ENCODE data around the gene CCDC127.
"Not testable (repeated sequence)": the region's sequence is repeated elsewhere in the genome, so short reads cannot be mapped to it uniquely, and the experiment has no call there.

CCDC127 gene

DNA sequence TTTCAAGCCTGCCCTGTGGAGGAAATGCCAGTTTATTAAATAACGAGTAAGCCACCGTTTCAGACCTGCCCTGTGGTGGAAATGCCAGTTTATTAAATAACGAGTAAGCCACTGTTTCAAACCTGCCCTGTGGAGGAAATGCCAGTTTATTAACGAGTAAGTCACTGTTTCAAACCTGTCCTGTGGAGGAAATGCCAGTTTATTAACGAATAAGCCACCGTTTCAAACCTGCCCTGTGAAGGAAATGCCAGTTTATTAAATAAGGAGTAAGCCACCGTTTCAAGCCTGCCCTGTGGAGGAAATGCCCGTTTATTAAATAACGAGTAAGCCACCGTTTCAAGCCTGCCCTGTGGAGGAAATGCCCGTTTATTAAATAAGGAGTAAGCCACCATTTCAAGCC is 34.0 kb upstream of the CCDC127 start:
- not testable (repeated sequence) for H3K4me1 ChIP-seq (ENCODE audit: control insufficient read depth, insufficient read depth, low read length); H3K9me3 ChIP-seq (ENCODE audit: control insufficient read depth in 2 of 2, low read length in 2 of 2); H3K9ac ChIP-seq (ENCODE audit: low read length in 2 of 2); H3K4me3 ChIP-seq (ENCODE audit: low read length in 2 of 2); H3K27me3 ChIP-seq (ENCODE audit: control insufficient read depth in 1 of 2, insufficient read depth in 2 of 2, low read length in 2 of 2); H3K27ac ChIP-seq (ENCODE audit: low read length)
- peaks cover 25 to 33% of the 10 kb centered on the region in 2 donors for H3K36me3 ChIP-seq (ENCODE audit: control insufficient read depth in 2 of 2, insufficient read depth in 2 of 2, low read length in 2 of 2)

DNA sequence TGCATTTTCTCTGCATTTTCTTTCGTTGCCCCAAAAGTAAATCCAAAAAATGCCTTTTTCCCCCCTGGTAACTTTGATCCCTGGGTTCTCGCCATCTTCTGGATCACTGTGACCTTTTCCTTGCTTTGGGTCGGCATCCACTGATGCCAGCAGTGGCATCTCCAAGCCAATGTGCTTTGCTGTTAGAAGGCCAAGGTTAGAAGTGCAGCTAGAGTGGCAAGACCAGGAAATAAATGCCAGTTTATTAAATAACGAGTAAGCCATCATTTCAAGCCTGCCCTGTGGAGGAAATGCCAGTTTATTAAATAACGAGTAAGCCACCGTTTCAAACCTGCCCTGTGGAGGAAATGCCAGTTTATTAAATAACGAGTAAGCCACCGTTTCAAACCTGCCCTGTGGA is 33.6 kb upstream of the CCDC127 start:
- H3K36me3 ChIP-seq (ENCODE audit: control insufficient read depth in 2 of 2, insufficient read depth in 2 of 2, low read length in 2 of 2): peaks cover 21 to 30% of the 10 kb centered on the region in 2 donors
- not testable (repeated sequence) for H3K27ac ChIP-seq (ENCODE audit: low read length); H3K4me3 ChIP-seq (ENCODE audit: low read length in 2 of 2); H3K27me3 ChIP-seq (ENCODE audit: control insufficient read depth in 1 of 2, insufficient read depth in 2 of 2, low read length in 2 of 2); H3K9me3 ChIP-seq (ENCODE audit: control insufficient read depth in 2 of 2, low read length in 2 of 2); H3K9ac ChIP-seq (ENCODE audit: low read length in 2 of 2); H3K4me1 ChIP-seq (ENCODE audit: control insufficient read depth, insufficient read depth, low read length)

GRCh38 chr5:251016-251415 is 33.1 kb upstream of the CCDC127 start:
- H3K9ac ChIP-seq (ENCODE audit: low read length in 2 of 2); H3K4me3 ChIP-seq (ENCODE audit: low read length in 2 of 2); H3K9me3 ChIP-seq (ENCODE audit: control insufficient read depth in 2 of 2, low read length in 2 of 2); H3K27ac ChIP-seq (ENCODE audit: low read length); H3K4me1 ChIP-seq (ENCODE audit: control insufficient read depth, insufficient read depth, low read length); H3K27me3 ChIP-seq (ENCODE audit: control insufficient read depth in 1 of 2, insufficient read depth in 2 of 2, low read length in 2 of 2): not testable (repeated sequence)
- H3K36me3 ChIP-seq (ENCODE audit: control insufficient read depth in 2 of 2, insufficient read depth in 2 of 2, low read length in 2 of 2): peaks cover 21 to 30% of the 10 kb centered on the region in 2 donors

- H3K4me3 ChIP-seq (ENCODE audit: low read length in 2 of 2); H3K4me1 ChIP-seq (ENCODE audit: control insufficient read depth, insufficient read depth, low read length); H3K27me3 ChIP-seq (ENCODE audit: control insufficient read depth in 1 of 2, insufficient read depth in 2 of 2, low read length in 2 of 2); H3K27ac ChIP-seq (ENCODE audit: low read length); H3K9me3 ChIP-seq (ENCODE audit: control insufficient read depth in 2 of 2, low read length in 2 of 2); H3K9ac ChIP-seq (ENCODE audit: low read length in 2 of 2): not testable (repeated sequence)
- peaks cover 21 to 29% of the 10 kb centered on the region in 2 donors for H3K36me3 ChIP-seq (ENCODE audit: control insufficient read depth in 2 of 2, insufficient read depth in 2 of 2, low read length in 2 of 2)
These were observed 32.4 kb upstream of the CCDC127 start for GRCh38 chr5:250396-250795.

DNA sequence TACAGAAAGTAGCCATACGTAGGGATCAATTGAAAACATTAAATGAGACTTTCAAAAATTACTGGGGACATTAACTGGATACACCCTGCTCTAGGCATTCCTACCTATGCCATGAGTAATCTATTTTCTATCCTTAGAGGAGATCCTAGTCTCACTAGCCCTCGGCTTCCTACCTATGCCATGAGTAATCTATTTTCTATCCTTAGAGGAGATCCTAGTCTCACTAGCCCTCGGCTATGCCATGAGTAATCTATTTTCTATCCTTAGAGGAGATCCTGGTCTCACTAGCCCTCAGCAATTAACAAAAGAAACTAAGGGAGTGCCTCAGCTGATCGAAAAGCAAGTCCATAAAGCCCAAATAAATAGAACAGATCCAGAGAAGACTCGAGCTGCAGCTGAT is 27.8 kb upstream of the CCDC127 start:
- H3K4me3 ChIP-seq (ENCODE audit: low read length in 2 of 2); H3K27ac ChIP-seq (ENCODE audit: low read length); H3K9ac ChIP-seq (ENCODE audit: low read length in 2 of 2); H3K4me1 ChIP-seq (ENCODE audit: control insufficient read depth, insufficient read depth, low read length); H3K9me3 ChIP-seq (ENCODE audit: control insufficient read depth in 2 of 2, low read length in 2 of 2); H3K27me3 ChIP-seq (ENCODE audit: control insufficient read depth in 1 of 2, insufficient read depth in 2 of 2, low read length in 2 of 2): not testable (repeated sequence)
- peaks cover 24 to 34% of the 10 kb centered on the region in 2 donors for H3K36me3 ChIP-seq (ENCODE audit: control insufficient read depth in 2 of 2, insufficient read depth in 2 of 2, low read length in 2 of 2)

DNA sequence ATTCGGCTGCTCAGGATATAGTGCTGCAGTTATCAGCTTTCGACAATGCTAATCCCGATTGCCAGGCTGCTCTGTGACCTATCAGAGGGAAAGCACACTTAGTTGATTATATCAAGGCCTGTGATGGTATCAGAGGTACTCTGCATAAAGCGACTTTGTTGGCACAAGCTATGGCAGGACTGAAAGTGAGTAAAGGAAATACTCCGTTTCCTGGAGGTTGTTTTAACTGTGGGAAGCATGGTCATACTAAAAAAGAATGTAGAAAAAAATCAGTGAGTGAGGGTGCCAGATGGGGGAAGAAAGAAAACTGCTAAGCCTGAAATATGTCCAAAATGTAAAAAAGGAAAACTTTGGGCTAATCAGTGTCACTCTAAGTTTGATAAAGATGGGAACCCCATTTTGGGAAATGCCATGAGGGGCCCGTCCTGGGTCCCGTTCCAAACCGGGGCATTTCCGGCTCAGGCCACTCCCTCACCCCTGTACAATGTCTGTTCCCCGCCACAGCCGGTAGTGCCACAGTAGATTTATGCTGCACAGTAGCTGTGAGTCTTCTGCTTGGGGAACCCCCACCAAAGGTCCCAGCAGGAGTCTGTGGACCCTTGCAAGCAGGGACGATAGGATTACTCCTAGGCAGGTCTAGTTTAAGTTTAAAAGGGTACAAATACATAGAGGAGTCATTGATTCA is 25.9 kb upstream of the CCDC127 start:
- H3K27me3 ChIP-seq (ENCODE audit: control insufficient read depth in 1 of 2, insufficient read depth in 2 of 2, low read length in 2 of 2); H3K9ac ChIP-seq (ENCODE audit: low read length in 2 of 2); H3K9me3 ChIP-seq (ENCODE audit: control insufficient read depth in 2 of 2, low read length in 2 of 2); H3K27ac ChIP-seq (ENCODE audit: low read length); H3K4me3 ChIP-seq (ENCODE audit: low read length in 2 of 2); H3K4me1 ChIP-seq (ENCODE audit: control insufficient read depth, insufficient read depth, low read length): not testable (repeated sequence)
- H3K36me3 ChIP-seq (ENCODE audit: control insufficient read depth in 2 of 2, insufficient read depth in 2 of 2, low read length in 2 of 2): peaks cover 22 to 36% of the 10 kb centered on the region in 2 donors

DNA sequence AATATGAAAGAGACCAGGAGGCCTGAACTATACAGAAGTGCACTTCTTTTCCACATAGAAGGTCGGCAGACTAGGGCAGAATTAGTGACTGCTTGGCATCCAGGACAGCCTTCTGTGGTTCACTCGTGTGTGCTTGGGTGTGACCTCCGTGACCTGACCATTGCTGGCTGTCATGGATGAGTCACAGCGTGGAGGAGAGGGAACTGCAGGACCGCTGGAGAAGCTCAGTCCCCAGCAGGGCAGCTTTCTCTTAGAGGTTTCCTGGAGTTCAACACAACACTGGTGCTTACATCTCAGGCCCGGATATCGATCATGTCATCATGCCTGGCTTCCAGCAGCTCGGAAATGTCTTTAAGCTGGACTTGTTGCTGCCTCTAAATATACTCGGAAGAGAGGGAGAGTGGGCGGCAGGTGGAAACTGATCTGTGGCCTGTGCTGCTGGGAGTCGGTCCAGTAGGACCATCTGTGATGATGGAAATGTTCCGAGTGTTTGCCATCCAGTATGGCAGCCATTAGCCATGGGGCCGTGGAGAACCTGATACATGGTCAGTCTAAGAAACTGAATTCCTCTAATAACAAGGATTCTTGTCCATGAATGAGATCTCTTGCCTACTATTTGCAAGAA is 23.2 kb upstream of the CCDC127 start:
- not testable (repeated sequence) for H3K27ac ChIP-seq (ENCODE audit: low read length); H3K9me3 ChIP-seq (ENCODE audit: control insufficient read depth in 2 of 2, low read length in 2 of 2); H3K4me1 ChIP-seq (ENCODE audit: control insufficient read depth, insufficient read depth, low read length); H3K4me3 ChIP-seq (ENCODE audit: low read length in 2 of 2); H3K9ac ChIP-seq (ENCODE audit: low read length in 2 of 2); H3K27me3 ChIP-seq (ENCODE audit: control insufficient read depth in 1 of 2, insufficient read depth in 2 of 2, low read length in 2 of 2)
- H3K36me3 ChIP-seq (ENCODE audit: control insufficient read depth in 2 of 2, insufficient read depth in 2 of 2, low read length in 2 of 2): peaks cover 18 to 21% of the 10 kb centered on the region in 2 donors

DNA sequence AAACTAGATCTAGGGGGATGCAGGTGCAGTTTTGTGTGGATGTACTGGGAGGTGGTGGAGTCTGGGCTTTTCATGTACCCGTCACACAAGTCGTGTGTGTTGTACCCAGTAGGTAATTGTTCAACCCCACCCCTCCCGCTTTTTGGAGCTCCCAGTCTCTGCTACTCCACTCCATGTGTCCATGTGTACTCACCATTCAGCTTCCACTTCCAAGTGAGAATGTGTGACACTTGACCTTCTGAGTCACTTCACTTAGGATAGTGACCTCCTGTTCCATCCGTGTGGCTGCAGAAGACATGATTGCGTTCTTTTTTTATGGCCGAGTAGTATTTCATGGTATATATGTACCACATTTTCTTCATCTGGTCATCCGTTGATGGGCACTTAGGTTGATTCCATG is 22.6 kb upstream of the CCDC127 start:
- not testable (repeated sequence) for H3K27me3 ChIP-seq (ENCODE audit: control insufficient read depth in 1 of 2, insufficient read depth in 2 of 2, low read length in 2 of 2); H3K4me1 ChIP-seq (ENCODE audit: control insufficient read depth, insufficient read depth, low read length); H3K9me3 ChIP-seq (ENCODE audit: control insufficient read depth in 2 of 2, low read length in 2 of 2); H3K4me3 ChIP-seq (ENCODE audit: low read length in 2 of 2); H3K9ac ChIP-seq (ENCODE audit: low read length in 2 of 2); H3K27ac ChIP-seq (ENCODE audit: low read length)
- peaks cover 20 to 21% of the 10 kb centered on the region in 2 donors for H3K36me3 ChIP-seq (ENCODE audit: control insufficient read depth in 2 of 2, insufficient read depth in 2 of 2, low read length in 2 of 2)

- H3K27me3 ChIP-seq (ENCODE audit: control insufficient read depth in 1 of 2, insufficient read depth in 2 of 2, low read length in 2 of 2); H3K27ac ChIP-seq (ENCODE audit: low read length); H3K4me1 ChIP-seq (ENCODE audit: control insufficient read depth, insufficient read depth, low read length); H3K9ac ChIP-seq (ENCODE audit: low read length in 2 of 2); H3K4me3 ChIP-seq (ENCODE audit: low read length in 2 of 2); H3K9me3 ChIP-seq (ENCODE audit: control insufficient read depth in 2 of 2, low read length in 2 of 2): not testable (repeated sequence)
- peaks cover 37 to 38% of the 10 kb centered on the region in 2 donors for H3K36me3 ChIP-seq (ENCODE audit: control insufficient read depth in 2 of 2, insufficient read depth in 2 of 2, low read length in 2 of 2)
These were observed 20.0 kb upstream of the CCDC127 start for GRCh38 chr5:237931-238330.

- H3K9ac ChIP-seq (ENCODE audit: low read length in 2 of 2); H3K9me3 ChIP-seq (ENCODE audit: control insufficient read depth in 2 of 2, low read length in 2 of 2); H3K27me3 ChIP-seq (ENCODE audit: control insufficient read depth in 1 of 2, insufficient read depth in 2 of 2, low read length in 2 of 2); H3K4me3 ChIP-seq (ENCODE audit: low read length in 2 of 2); H3K27ac ChIP-seq (ENCODE audit: low read length); H3K4me1 ChIP-seq (ENCODE audit: control insufficient read depth, insufficient read depth, low read length): not testable (repeated sequence)
- peaks cover 29 to 35% of the 10 kb centered on the region in 2 donors for H3K36me3 ChIP-seq (ENCODE audit: control insufficient read depth in 2 of 2, insufficient read depth in 2 of 2, low read length in 2 of 2)
These were observed 17.6 kb upstream of the CCDC127 start for GRCh38 chr5:235527-235926.

DNA sequence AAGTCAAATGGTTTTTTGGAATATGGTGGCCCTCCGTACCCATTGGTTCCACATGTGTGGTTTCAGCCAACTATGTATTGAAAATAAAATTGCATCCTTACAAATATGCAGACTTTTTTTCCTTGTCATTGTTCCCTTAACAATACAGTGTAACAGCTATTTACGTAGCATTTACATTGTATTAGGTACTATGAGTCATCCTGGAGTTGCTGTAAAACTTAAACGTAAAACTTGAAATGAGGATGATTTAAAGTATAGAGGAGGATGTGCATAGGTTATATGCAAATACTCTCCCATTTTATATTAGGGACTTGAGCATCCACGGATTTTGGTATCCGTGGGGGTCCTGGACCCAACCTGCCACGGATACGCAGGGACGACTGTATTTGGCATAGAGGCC is 16.5 kb upstream of the CCDC127 start:
- Histone ChIP-seq H3K9me3 (ENCODE audit: control insufficient read depth in 2 of 2, low read length in 2 of 2) (no peaks in the 10 kb centered on the region), H3K27me3 (ENCODE audit: control insufficient read depth in 1 of 2, insufficient read depth in 2 of 2, low read length in 2 of 2) (no peaks in the 10 kb centered on the region), H3K27ac (ENCODE audit: low read length) (no peak overlapping the region), H3K36me3 (ENCODE audit: control insufficient read depth in 2 of 2, insufficient read depth in 2 of 2, low read length in 2 of 2) (peaks cover 27 to 37% of the 10 kb centered on the region in 2 donors), H3K4me3 (ENCODE audit: low read length in 2 of 2) (no peak overlapping the region), H3K4me1 (ENCODE audit: control insufficient read depth, insufficient read depth, low read length) (no peaks in the 10 kb centered on the region), H3K9ac (ENCODE audit: low read length in 2 of 2) (no peak overlapping the region)

Data from stomach smooth muscle (tissue), 2 donors.